ENCODE results near the gene LRRN2. TPM values are rescaled to one million over a fixed set of nuclear protein-coding genes. Genes with fewer than 3 reads are reported as not detected.

LRRN2 gene
- total RNA-seq, 1 experiment from 2014 or later: not detected

GRCh38 chr1:204733289-204733688 lies 47.8 kb upstream of the LRRN2 start:
- intact Hi-C loops (cut with micrococcal nuclease; ENCODE audit: unreplicated experiment): no loop called here
- POLR2A ChIA-PET: no interaction called here
- no peak for TF ChIP-seq CTCF (IDR thresholded peaks at IDR 0.05; ENCODE audit: insufficient read depth in 1 of 2, low read depth in 1 of 2, low read length in 1 of 2, severe bottlenecking in 1 of 2, unreplicated experiment in 1 of 2)
- Mint-ChIP-seq H3K36me3 (ENCODE audit: insufficient read depth, unreplicated experiment) (no peaks in the 10 kb centered on the region), H3K27me3 (ENCODE audit: insufficient read depth, unreplicated experiment) (peaks cover 19% of the 10 kb centered on the region), H3K4me3 (ENCODE audit: unreplicated experiment) (no peak overlapping the region), H3K27ac (ENCODE audit: unreplicated experiment) (no peak overlapping the region), H3K9me3 (ENCODE audit: unreplicated experiment) (no peaks in the 10 kb centered on the region), H3K4me1 (ENCODE audit: low read depth, unreplicated experiment) (no peaks in the 10 kb centered on the region)
- CTCF ChIA-PET: interaction anchor here (1.9 kb wide), 1 partner anchor 14 kb away, joined by 7 read pairs; no protein-coding TSS in a partner anchor
- Histone ChIP-seq H3K27me3 (replicated peaks; ENCODE audit: control insufficient read depth, insufficient read depth, low read length) (no peaks in the 10 kb centered on the region; the same call in 1 of the 2 replicates), H3K4me3 (ENCODE audit: low read depth, low read length) (no peak overlapping the region), H3K9me3 (peaks cover 1% of the 10 kb centered on the region; the same call in 1 of the 2 replicates), H3K4me1 (no peaks in the 10 kb centered on the region), H3K36me3 (ENCODE audit: control insufficient read depth, insufficient read depth, low read length) (no peaks in the 10 kb centered on the region)
- no peak for DNase-seq
- no TSS peak for BruUV-seq (replicated peaks)

DNA sequence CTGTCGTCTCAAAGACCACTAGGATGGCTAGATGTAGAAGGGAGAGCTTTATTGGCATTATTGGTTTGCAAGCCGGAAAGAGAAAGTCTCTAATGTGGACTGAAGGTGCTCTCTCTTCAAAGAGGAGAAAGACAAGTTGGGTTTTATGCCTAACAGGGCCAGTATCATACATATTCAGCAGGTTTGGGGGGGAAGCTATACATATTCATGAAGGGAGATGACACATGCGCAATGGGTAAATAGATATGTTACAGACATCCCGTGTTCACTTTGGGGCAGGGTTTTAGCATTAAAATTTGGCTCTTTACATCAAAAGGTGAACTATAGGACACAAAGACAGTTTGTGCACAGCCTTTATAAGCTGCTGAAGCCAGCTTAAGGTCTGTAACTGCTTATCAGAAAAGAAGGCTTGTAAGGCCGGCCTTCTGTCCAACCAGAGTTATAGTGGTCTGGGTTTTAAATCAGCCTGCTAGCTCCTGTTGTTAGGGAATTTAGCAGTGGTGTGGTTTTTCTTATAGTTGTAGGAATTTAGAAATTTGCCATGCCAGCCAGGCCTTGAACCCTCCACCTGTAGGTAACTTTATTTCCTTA lies 46.5 kb upstream of the LRRN2 start:
- no peaks in the 10 kb centered on the region for H3K36me3 Mint-ChIP-seq (ENCODE audit: insufficient read depth, unreplicated experiment)
- Histone ChIP-seq H3K9me3 (no peaks in the 10 kb centered on the region), H3K27me3 (replicated peaks; ENCODE audit: control insufficient read depth, insufficient read depth, low read length) (no peaks in the 10 kb centered on the region; the same call in 1 of the 2 replicates), H3K4me1 (no peaks in the 10 kb centered on the region), H3K4me3 (ENCODE audit: low read depth, low read length) (no peak overlapping the region), H3K36me3 (ENCODE audit: control insufficient read depth, insufficient read depth, low read length) (no peaks in the 10 kb centered on the region)
- H3K9me3 Mint-ChIP-seq (ENCODE audit: unreplicated experiment): no peaks in the 10 kb centered on the region
- H3K4me3 Mint-ChIP-seq (ENCODE audit: unreplicated experiment): no peak overlapping the region
- H3K27me3 Mint-ChIP-seq (ENCODE audit: insufficient read depth, unreplicated experiment): peaks cover 15% of the 10 kb centered on the region
- CTCF ChIA-PET: interaction anchor here (0.6 to 1.9 kb wide), 2 partner anchors 15 to 1977 kb away, joined by 3 to 7 read pairs; no protein-coding TSS in a partner anchor
- BruUV-seq (replicated peaks): no TSS peak
- POLR2A ChIA-PET: no interaction called here
- no peak for TF ChIP-seq CTCF (IDR thresholded peaks at IDR 0.05; ENCODE audit: insufficient read depth in 1 of 2, low read depth in 1 of 2, low read length in 1 of 2, severe bottlenecking in 1 of 2, unreplicated experiment in 1 of 2)
- intact Hi-C loops (cut with micrococcal nuclease; ENCODE audit: unreplicated experiment): no loop called here
- no peak for DNase-seq
- no peak overlapping the region for H3K27ac Mint-ChIP-seq (ENCODE audit: unreplicated experiment)
- no peaks in the 10 kb centered on the region for H3K4me1 Mint-ChIP-seq (ENCODE audit: low read depth, unreplicated experiment)

- H3K9me3 ChIP-seq: no peaks in the 10 kb centered on the region
- intact Hi-C loops (cut with micrococcal nuclease; ENCODE audit: unreplicated experiment): no loop called here
- peak in 1 of 2 experiments; percentile 1 for DNase-seq
- H3K4me1 ChIP-seq: peaks cover 2% of the 10 kb centered on the region
- Mint-ChIP-seq H3K27ac (ENCODE audit: unreplicated experiment) (no peak overlapping the region), H3K27me3 (ENCODE audit: insufficient read depth, unreplicated experiment) (peaks cover 11% of the 10 kb centered on the region), H3K9me3 (ENCODE audit: unreplicated experiment) (no peaks in the 10 kb centered on the region), H3K4me3 (ENCODE audit: unreplicated experiment) (no peak overlapping the region), H3K36me3 (ENCODE audit: insufficient read depth, unreplicated experiment) (no peaks in the 10 kb centered on the region), H3K4me1 (ENCODE audit: low read depth, unreplicated experiment) (peaks cover 2% of the 10 kb centered on the region)
- H3K36me3 ChIP-seq (ENCODE audit: control insufficient read depth, insufficient read depth, low read length): no peaks in the 10 kb centered on the region
- no peak for TF ChIP-seq CTCF (IDR thresholded peaks at IDR 0.05; ENCODE audit: insufficient read depth in 1 of 2, low read depth in 1 of 2, low read length in 1 of 2, severe bottlenecking in 1 of 2, unreplicated experiment in 1 of 2)
- CTCF ChIA-PET: interaction anchor here (1.9 kb wide), 1 partner anchor 15 kb away, joined by 7 read pairs; no protein-coding TSS in a partner anchor
- no TSS peak for BruUV-seq (replicated peaks)
- no peaks in the 10 kb centered on the region for H3K27me3 ChIP-seq (replicated peaks; ENCODE audit: control insufficient read depth, insufficient read depth, low read length)
- POLR2A ChIA-PET: no interaction called here
- no peak overlapping the region for H3K4me3 ChIP-seq (ENCODE audit: low read depth, low read length)
These were observed 46.0 kb upstream of the LRRN2 start for GRCh38 chr1:204731509-204731908.

All from Caco-2 (cell line).